GM19099 (cell line): Measurements from ENCODE around the gene ZNF135.

Experiments used
- POLR2A ChIP-seq: IDR thresholded peaks from 3 replicates; pipeline ENCODE4 v1.6.1; 2011; ENCODE audit warnings: low read depth; ENCODE audit not compliant: insufficient read length; ENCODE audit errors: extremely low read depth

ZNF135 gene

DNA sequence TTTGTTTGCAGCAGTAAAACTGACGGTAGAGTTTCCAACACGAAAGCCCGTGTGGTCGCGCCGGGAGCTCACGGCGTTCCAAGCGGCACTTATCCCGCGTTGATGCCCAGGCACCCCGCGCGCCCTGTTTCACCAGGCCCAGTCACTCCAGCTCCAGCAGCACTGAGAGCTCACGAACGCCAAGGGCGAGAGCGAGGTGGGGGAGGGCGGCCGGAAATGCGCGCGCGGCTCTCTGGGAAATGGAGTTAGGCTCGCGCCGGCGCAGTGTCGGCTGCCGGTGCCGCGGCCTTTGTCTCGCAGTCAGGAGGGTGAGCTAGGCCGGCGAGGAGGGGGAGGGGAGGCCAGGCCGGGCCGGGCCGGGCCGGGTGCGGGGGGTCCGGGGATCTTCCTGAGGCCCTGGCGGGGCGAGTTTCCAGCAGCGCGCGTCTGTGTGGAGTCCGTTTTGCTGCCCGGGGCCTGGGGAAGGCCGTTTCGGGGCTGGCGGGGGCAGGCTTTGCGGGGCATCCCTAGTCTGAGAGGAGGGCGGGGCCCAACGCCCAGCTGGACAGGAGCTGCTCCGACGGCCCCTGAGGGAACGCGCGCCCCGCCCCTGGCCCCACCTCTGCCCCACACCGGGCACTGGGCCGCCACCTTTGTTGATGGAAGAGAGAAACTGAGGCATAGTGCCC lies at the start of gene ZNF135:
Gene ZNF135 (plus strand): TSS at position 280 of the 668 bp plus-strand sequence. CDS start 721 bp downstream, outside the sequence.
- TF ChIP-seq POLR2A = no peak

DNA sequence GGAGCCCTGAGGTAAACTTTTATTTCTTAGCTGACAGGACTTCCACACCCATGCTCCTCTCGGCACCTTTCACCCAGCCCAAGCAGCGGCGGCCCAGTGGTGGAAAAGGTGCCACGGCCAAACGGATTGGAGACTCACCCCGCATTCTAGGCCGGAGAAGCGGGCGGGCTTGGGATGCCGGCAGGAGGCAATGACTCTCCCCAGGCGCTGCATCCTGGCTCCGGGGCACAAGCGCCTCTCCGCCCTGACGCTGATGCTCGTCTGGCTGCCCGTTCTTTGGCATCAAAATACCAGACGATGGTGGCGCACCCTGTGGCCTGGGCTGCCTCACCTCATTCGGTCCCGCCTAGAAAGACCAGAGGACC lies 49.8 kb upstream of the ZNF135 start:
- TF ChIP-seq POLR2A = no peak

GRCh38 chr19:58009666-58010301 lies 49.3 kb upstream of the ZNF135 start:
- no peak for TF ChIP-seq POLR2A

GRCh38 chr19:58010507-58010906 lies 48.6 kb upstream of the ZNF135 start:
- no peak for TF ChIP-seq POLR2A

GRCh38 chr19:58014141-58014540 lies 44.9 kb upstream of the ZNF135 start:
- no peak for TF ChIP-seq POLR2A

- no peak for TF ChIP-seq POLR2A
Measured at GRCh38 chr19:58020129-58020528, 39.0 kb upstream of the ZNF135 start.

DNA sequence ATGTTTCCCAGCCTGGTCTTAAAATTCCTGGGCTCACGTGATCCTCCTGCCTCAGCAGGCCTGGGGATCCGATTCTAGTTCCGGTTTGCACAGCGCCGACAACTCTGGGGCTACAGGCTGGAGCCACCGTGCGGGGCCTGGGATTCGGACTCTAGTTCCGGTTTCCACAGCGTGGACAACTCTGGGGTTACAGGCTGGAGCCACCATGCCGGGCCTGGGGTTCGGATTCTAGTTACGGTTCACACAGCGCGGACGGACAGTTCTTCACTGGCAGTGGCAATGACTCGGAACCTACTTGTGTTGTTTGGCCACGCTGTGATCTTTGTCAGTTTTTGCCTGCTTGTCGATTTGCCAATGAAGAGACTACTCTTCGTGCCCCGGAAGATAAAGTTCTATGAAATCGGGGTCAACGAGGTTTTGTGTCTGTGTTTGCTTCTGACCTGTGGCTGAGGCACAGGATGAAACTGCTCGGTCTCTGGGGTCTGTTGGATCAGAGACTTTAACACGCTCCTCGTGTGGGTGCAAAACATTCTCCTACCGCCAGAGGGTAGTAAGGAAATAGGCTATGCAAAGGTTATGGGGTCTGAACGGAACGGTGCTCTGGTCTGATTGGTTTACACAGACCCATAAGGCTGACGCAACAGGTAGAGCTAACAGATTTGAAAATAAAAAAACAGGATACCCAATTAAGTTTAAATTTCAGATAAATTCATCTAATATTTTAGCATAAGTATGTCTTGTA lies 37.4 kb upstream of the ZNF135 start:
- TF ChIP-seq POLR2A = no peak

- no peak for TF ChIP-seq POLR2A
Measured at GRCh38 chr19:58022283-58022660, 36.8 kb upstream of the ZNF135 start.

DNA sequence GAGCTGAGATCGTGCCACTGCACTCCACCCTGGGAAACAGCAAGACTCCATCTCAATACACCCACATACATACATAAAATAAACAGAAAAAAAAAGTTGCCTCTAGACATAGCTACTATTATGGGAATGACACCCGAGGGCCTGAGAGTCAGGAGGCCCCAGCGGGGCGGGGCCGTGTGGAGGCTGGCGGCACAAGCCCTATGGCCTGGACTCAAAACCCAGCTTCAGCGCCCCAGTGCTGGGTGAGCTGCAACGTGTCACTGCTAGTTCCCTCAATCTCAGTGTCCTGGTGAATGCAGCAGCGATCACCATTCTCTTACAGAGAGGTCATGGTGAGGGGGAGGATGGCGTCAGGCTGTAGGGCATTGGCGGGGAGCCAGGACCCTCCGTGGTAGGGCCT lies 34.4 kb upstream of the ZNF135 start:
- no peak for TF ChIP-seq POLR2A

GRCh38 chr19:58033741-58034476 lies 25.2 kb upstream of the ZNF135 start, which contains the start of gene ZSCAN1:
Gene ZSCAN1 (plus strand): TSS chr19:58034025. CDS start chr19:58037837, 3,812 bp downstream.
- no peak for TF ChIP-seq POLR2A

- TF ChIP-seq POLR2A = no peak
Measured at GRCh38 chr19:58034477-58034793, 24.6 kb upstream of the ZNF135 start.

GRCh38 chr19:58035863-58036262 lies 23.2 kb upstream of the ZNF135 start:
- no peak for TF ChIP-seq POLR2A

DNA sequence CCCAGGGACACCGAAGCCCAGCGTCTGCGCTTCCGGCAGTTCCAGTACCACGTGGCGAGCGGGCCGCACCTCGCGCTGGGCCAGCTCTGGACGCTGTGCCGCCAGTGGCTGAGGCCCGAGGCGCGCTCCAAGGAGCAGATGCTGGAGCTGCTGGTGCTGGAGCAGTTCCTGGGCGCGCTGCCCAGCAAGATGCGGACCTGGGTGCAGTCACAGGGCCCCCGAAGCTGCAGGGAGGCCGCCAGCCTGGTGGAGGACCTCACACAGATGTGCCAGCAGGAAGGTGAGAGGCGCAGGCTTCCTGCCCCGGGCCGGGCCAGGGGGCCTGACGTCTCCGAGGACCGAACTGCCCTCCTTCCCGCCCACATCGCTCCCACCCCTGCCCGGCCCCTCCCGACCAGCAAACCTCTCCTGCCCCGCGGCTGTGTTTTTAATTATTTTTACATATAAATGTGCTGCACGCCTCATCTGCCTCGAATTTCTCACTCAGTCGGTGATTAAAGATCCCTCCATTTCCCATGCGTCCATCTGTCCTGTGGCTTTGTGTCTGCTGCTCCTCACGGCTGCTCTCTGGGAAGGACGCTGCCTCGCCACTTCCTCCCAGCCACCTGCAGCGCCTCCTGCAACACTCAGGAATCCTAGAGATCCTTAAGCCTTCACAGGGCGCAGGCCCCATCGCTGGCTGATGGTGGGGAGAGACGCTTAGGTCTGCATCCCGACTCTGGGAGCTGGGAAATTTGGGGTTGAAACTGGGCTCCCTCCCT lies 21.0 kb upstream of the ZNF135 start:
- TF ChIP-seq POLR2A = no peak

DNA sequence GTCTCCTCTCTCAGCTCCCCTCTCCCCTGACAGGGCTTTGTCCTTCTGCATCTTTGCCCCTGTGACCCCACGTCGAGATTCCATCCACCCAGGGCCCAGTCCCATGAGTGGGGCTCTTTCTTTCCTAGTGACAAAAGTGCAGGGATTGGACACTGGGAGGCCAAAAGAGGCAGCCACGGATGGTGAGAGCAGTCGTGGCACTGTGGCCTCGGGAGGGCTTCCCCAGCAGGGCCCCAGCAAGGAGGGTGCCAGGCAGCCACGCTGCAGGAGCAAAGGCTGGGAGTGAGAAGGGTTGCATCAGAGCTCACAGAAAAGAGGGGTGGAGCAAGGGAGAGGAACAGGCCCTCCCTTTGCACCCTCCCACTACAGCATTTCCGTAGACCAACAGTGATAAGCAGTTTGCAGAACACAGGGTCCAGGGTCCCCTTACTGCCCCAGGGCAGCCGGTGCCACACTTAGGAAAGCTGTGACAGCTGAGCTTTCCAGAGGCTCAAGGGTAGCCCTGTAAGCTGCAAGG lies 20.3 kb upstream of the ZNF135 start:
- TF ChIP-seq POLR2A = no peak
